Measurements from ENCODE around the gene QPCTL. TPM values are rescaled to one million over a fixed set of nuclear protein-coding genes. Genes with fewer than 3 reads are reported as not detected.
"Not testable (repeated sequence)": the region's sequence is repeated elsewhere in the genome, so short reads cannot be mapped to it uniquely, and the experiment has no call there.

The QPCTL gene
- total and polyA plus RNA-seq, 2 of the 4 experiments (the other 2 are of a cell fraction): 6.6 to 11.5 TPM

- Histone ChIP-seq H3K4ac (ENCODE audit: low read depth, low read length) (no peak overlapping the region), H2AK5ac (ENCODE audit: low read depth, low read length) (no peak overlapping the region; the same call in 1 of the 2 replicates), H3K4me2 (ENCODE audit: low read depth, low read length) (no peak overlapping the region), H4K5ac (ENCODE audit: low read depth, low read length) (no peak overlapping the region), H3K23ac (ENCODE audit: low read depth, low read length) (no peak overlapping the region), H2AFZ (replicated peaks; ENCODE audit: low read length, poor library complexity) (no peak overlapping the region), H4K91ac (ENCODE audit: insufficient read depth, low read depth, low read length) (no peak overlapping the region), H4K8ac (ENCODE audit: low read depth in 2 of 2, low read length in 2 of 2) (no peak overlapping the region), H2BK5ac (ENCODE audit: low read depth, low read length, poor library complexity, severe bottlenecking) (no peak overlapping the region), H3K9me3 (ENCODE audit: control insufficient read depth, insufficient read depth, low read length) (no peaks in the 10 kb centered on the region), H2BK15ac (ENCODE audit: low read depth, low read length) (no peak overlapping the region), H3K4me3 (ENCODE audit: insufficient read depth, low read depth, low read length) (no peak overlapping the region), H2AK9ac (replicated peaks; ENCODE audit: low read depth, low read length, poor library complexity) (peak overlapping the region; percentile 16), H3K27me3 (ENCODE audit: control insufficient read depth, insufficient read depth, low read length) (no peaks in the 10 kb centered on the region; the same call in 1 of the 2 replicates), H3K14ac (replicated peaks; ENCODE audit: low read depth, low read length) (no peak overlapping the region), H3K18ac (ENCODE audit: low read depth, low read length) (no peak overlapping the region), H3K4me1 (ENCODE audit: control insufficient read depth, insufficient read depth, low read length) (no peaks in the 10 kb centered on the region), H2BK20ac (ENCODE audit: low read depth, low read length) (no peak overlapping the region), H2BK120ac (ENCODE audit: low read depth, low read length) (no peak overlapping the region), H3K27ac (ENCODE audit: insufficient read depth, low read length) (no peak overlapping the region), H3K9ac (ENCODE audit: low read depth, low read length) (no peak overlapping the region), H3K9me1 (ENCODE audit: insufficient read depth, low read length) (no peaks in the 10 kb centered on the region), H3K56ac (ENCODE audit: extremely low read depth, insufficient read depth, low read length) (no peak overlapping the region), H4K20me1 (ENCODE audit: insufficient read depth, low read length) (peaks cover 6% of the 10 kb centered on the region; the same call in 1 of the 2 replicates), H3K36me3 (ENCODE audit: control insufficient read depth, insufficient read depth, low read length) (peaks cover 30% of the 10 kb centered on the region), H3K79me1 (ENCODE audit: low read depth in 1 of 2, low read length in 2 of 2) (peaks cover 0 to 12% of the 10 kb centered on the region in 2 experiments; a peak in 1 of 4 replicates)
- no peak for DNase-seq
- TF ChIP-seq NFE2L2 (IDR thresholded peaks at IDR 0.05; ENCODE audit: low read depth, low read length): no peak
- BruUV-seq (replicated peaks): no TSS peak
- dilution Hi-C loops (cut with HindIII; ENCODE audit: low sequenced_read_pairs, unreplicated experiment): no loop called here
- intact Hi-C loops (cut with micrococcal nuclease): no loop called here
- 76% methylated on average over 3 of the region's 5 CpGs; no CpG with 5 or more reads in 1 of the 2 experiments for WGBS, 2 experiments (ENCODE audit: extremely low coverage in 2 of 2, insufficient read length in 1 of 2)
- in situ Hi-C loops (cut with MboI; ENCODE audit: low sequenced_read_pairs): no loop called here
- no peak for ATAC-seq (ENCODE audit: low read depth)
- ChIA-PET POLR2A (ENCODE audit: unreplicated experiment) (no interaction called here), CTCF (no interaction called here)
These were observed 9.6 kb upstream of the QPCTL start for GRCh38 chr19:45682908-45683307.

GRCh38 chr19:45685045-45685444, 7.4 kb upstream of the QPCTL start:
- H3K14ac ChIP-seq (replicated peaks; ENCODE audit: low read depth, low read length); H2AK5ac ChIP-seq (ENCODE audit: low read depth, low read length); H3K9me3 ChIP-seq (ENCODE audit: control insufficient read depth, insufficient read depth, low read length); H3K18ac ChIP-seq (ENCODE audit: low read depth, low read length); in situ Hi-C loops (cut with MboI; ENCODE audit: low sequenced_read_pairs); H2BK5ac ChIP-seq (ENCODE audit: low read depth, low read length, poor library complexity, severe bottlenecking); dilution Hi-C loops (cut with HindIII; ENCODE audit: low sequenced_read_pairs, unreplicated experiment); H2AK9ac ChIP-seq (replicated peaks; ENCODE audit: low read depth, low read length, poor library complexity); H4K8ac ChIP-seq (ENCODE audit: low read depth in 2 of 2, low read length in 2 of 2); H3K4ac ChIP-seq (ENCODE audit: low read depth, low read length); H3K4me2 ChIP-seq (ENCODE audit: low read depth, low read length); DNase-seq; ATAC-seq (ENCODE audit: low read depth); POLR2A ChIA-PET (ENCODE audit: unreplicated experiment); H4K20me1 ChIP-seq (ENCODE audit: insufficient read depth, low read length); H2BK15ac ChIP-seq (ENCODE audit: low read depth, low read length); H3K27ac ChIP-seq (ENCODE audit: insufficient read depth, low read length); intact Hi-C loops (cut with micrococcal nuclease); H3K56ac ChIP-seq (ENCODE audit: extremely low read depth, insufficient read depth, low read length); BruUV-seq (replicated peaks); H2BK120ac ChIP-seq (ENCODE audit: low read depth, low read length); H3K9me1 ChIP-seq (ENCODE audit: insufficient read depth, low read length); H4K91ac ChIP-seq (ENCODE audit: insufficient read depth, low read depth, low read length); H2BK20ac ChIP-seq (ENCODE audit: low read depth, low read length); H3K4me3 ChIP-seq (ENCODE audit: insufficient read depth, low read depth, low read length); H3K23ac ChIP-seq (ENCODE audit: low read depth, low read length); H3K4me1 ChIP-seq (ENCODE audit: control insufficient read depth, insufficient read depth, low read length); H3K27me3 ChIP-seq (ENCODE audit: control insufficient read depth, insufficient read depth, low read length); H4K5ac ChIP-seq (ENCODE audit: low read depth, low read length); H2AFZ ChIP-seq (replicated peaks; ENCODE audit: low read length, poor library complexity); H3K9ac ChIP-seq (ENCODE audit: low read depth, low read length): not testable (repeated sequence)
- WGBS, 2 experiments (ENCODE audit: extremely low coverage in 2 of 2, insufficient read length in 1 of 2): 92% methylated on average over 4 of the region's 11 CpGs; no CpG with 5 or more reads in 1 of the 2 experiments
- CTCF ChIA-PET: interaction anchor here (0.6 kb wide), 1 partner anchor 448 kb away, joined by 3 read pairs; no protein-coding TSS in a partner anchor
- H3K79me1 ChIP-seq (ENCODE audit: low read depth in 1 of 2, low read length in 2 of 2): peaks cover 3 to 20% of the 10 kb centered on the region in 2 experiments; a peak in 2 of 4 replicates
- peaks cover 39% of the 10 kb centered on the region for H3K36me3 ChIP-seq (ENCODE audit: control insufficient read depth, insufficient read depth, low read length)

All from IMR-90 (cell line).